KOPT-K1 (cell line): ENCODE measurements around the gene DOCK9.

Experiments
- H3K27ac ChIP-seq: fragments of 200-600 bp; sonication (generic); 2 replicates; pipeline ENCODE4 v1.5.1; 2016; ENCODE audit warnings: antibody characterized with exemption, mild to moderate bottlenecking, low read depth, low read length; ENCODE audit not compliant: poor library complexity, severe bottlenecking
- H3K36me3 ChIP-seq: fragments of 200-600 bp; sonication (generic); 2 replicates; pipeline ENCODE4 v1.5.1; 2017; ENCODE audit warnings: antibody characterized with exemption, mild to moderate bottlenecking, low read length, moderate library complexity; ENCODE audit not compliant: insufficient read depth
- H3K9me3 ChIP-seq: fragments of 200-600 bp; sonication (generic); 2 replicates; pipeline ENCODE4 v1.5.1; 2017; ENCODE audit warnings: antibody characterized with exemption, low read length, mild to moderate bottlenecking; ENCODE audit not compliant: insufficient read depth, poor library complexity, severe bottlenecking

The DOCK9 gene

GRCh38 chr13:98930151-98930591 is 47.7 kb downstream of the DOCK9 start:
- Histone ChIP-seq H3K27ac (no peak overlapping the region), H3K36me3 (no peaks in the 10 kb centered on the region), H3K9me3 (peaks cover 14% of the 10 kb centered on the region)

GRCh38 chr13:98927951-98928927 is 49.6 kb downstream of the DOCK9 start:
- Histone ChIP-seq H3K27ac (no peak overlapping the region), H3K9me3 (no peaks in the 10 kb centered on the region), H3K36me3 (no peaks in the 10 kb centered on the region)

- Histone ChIP-seq H3K27ac (no peak overlapping the region), H3K9me3 (no peaks in the 10 kb centered on the region), H3K36me3 (no peaks in the 10 kb centered on the region; the same call in 1 of the 2 replicates)
Observed at GRCh38 chr13:98925949-98926348, 51.9 kb downstream of the DOCK9 start.

- H3K36me3 ChIP-seq: no peaks in the 10 kb centered on the region; the same call in 1 of the 2 replicates
- H3K27ac ChIP-seq: no peak overlapping the region
- no peaks in the 10 kb centered on the region for H3K9me3 ChIP-seq
Observed at GRCh38 chr13:98923641-98924397, 54.0 kb downstream of the DOCK9 start.

GRCh38 chr13:98922306-98922705 is 55.6 kb downstream of the DOCK9 start:
- Histone ChIP-seq H3K9me3 (no peaks in the 10 kb centered on the region), H3K36me3 (no peaks in the 10 kb centered on the region; the same call in 1 of the 2 replicates), H3K27ac (no peak overlapping the region)

- Histone ChIP-seq H3K36me3 (no peaks in the 10 kb centered on the region; the same call in 1 of the 2 replicates), H3K9me3 (no peaks in the 10 kb centered on the region), H3K27ac (no peak overlapping the region)
Observed at GRCh38 chr13:98921786-98922185, 56.1 kb downstream of the DOCK9 start.

- H3K9me3 ChIP-seq: no peaks in the 10 kb centered on the region
- no peak overlapping the region for H3K27ac ChIP-seq
- no peaks in the 10 kb centered on the region; the same call in 1 of the 2 replicates for H3K36me3 ChIP-seq
Observed at GRCh38 chr13:98921015-98921580, 56.8 kb downstream of the DOCK9 start.

GRCh38 chr13:98919566-98919965 is 58.3 kb downstream of the DOCK9 start:
- no peak overlapping the region for H3K27ac ChIP-seq
- H3K9me3 ChIP-seq: no peaks in the 10 kb centered on the region
- no peaks in the 10 kb centered on the region; the same call in 1 of the 2 replicates for H3K36me3 ChIP-seq

GRCh38 chr13:98918771-98919170 is 59.1 kb downstream of the DOCK9 start:
- Histone ChIP-seq H3K36me3 (no peaks in the 10 kb centered on the region; the same call in 1 of the 2 replicates), H3K27ac (no peak overlapping the region), H3K9me3 (no peaks in the 10 kb centered on the region)

- no peak overlapping the region for H3K27ac ChIP-seq
Observed at GRCh38 chr13:98917116-98917515, 60.7 kb downstream of the DOCK9 start.

GRCh38 chr13:98916403-98916802 is 61.5 kb downstream of the DOCK9 start:
- Histone ChIP-seq H3K36me3 (no peaks in the 10 kb centered on the region), H3K9me3 (no peaks in the 10 kb centered on the region)

More at GRCh38 chr13:98917116-98917515, 60.7 kb downstream of the DOCK9 start:
- Histone ChIP-seq H3K9me3 (no peaks in the 10 kb centered on the region), H3K36me3 (no peaks in the 10 kb centered on the region; the same call in 1 of the 2 replicates)

GRCh38 chr13:98915981-98916380 is 61.9 kb downstream of the DOCK9 start:
- no peaks in the 10 kb centered on the region for H3K9me3 ChIP-seq
- no peaks in the 10 kb centered on the region for H3K36me3 ChIP-seq
- no peak overlapping the region for H3K27ac ChIP-seq

More at GRCh38 chr13:98916403-98916802, 61.5 kb downstream of the DOCK9 start:
- no peak overlapping the region for H3K27ac ChIP-seq

- no peak overlapping the region for H3K27ac ChIP-seq
- H3K36me3 ChIP-seq: no peaks in the 10 kb centered on the region
- H3K9me3 ChIP-seq: no peaks in the 10 kb centered on the region
Observed at GRCh38 chr13:98915563-98915962, 62.3 kb downstream of the DOCK9 start.

- Histone ChIP-seq H3K9me3 (no peaks in the 10 kb centered on the region), H3K36me3 (no peaks in the 10 kb centered on the region), H3K27ac (no peak overlapping the region)
Observed at GRCh38 chr13:98913741-98914140, 64.1 kb downstream of the DOCK9 start.

- H3K27ac ChIP-seq: no peak overlapping the region
Observed at GRCh38 chr13:98912846-98913245, 65.0 kb downstream of the DOCK9 start.

More at GRCh38 chr13:98912846-98913245, 65.0 kb downstream of the DOCK9 start:
- H3K9me3 ChIP-seq: no peaks in the 10 kb centered on the region
- H3K36me3 ChIP-seq: no peaks in the 10 kb centered on the region
